HepG2 (cell line): Measurements from ENCODE around the gene PPFIA3. TPM values are rescaled to one million over a fixed set of nuclear protein-coding genes. Genes with fewer than 3 reads are reported as not detected.
A peak's percentile ranks its signal among the peaks of the same experiment; 100 is the strongest.

Experiments
- ATF3 ChIP-seq: sonication (generic); formaldehyde crosslinking; IDR thresholded peaks from 2 replicates; pipeline ENCODE4 v1.4.0; 2020; ENCODE audit warnings: missing genetic modification reagents
- ATM ChIP-seq: fragments of 450-650 bp; IDR thresholded peaks from 2 replicates; pipeline ENCODE4 v1.7.1; 2017; ENCODE audit warnings: mild to moderate bottlenecking, borderline replicate concordance
- BORCS8-MEF2B ChIP-seq: sonication (generic); formaldehyde crosslinking; IDR thresholded peaks from 2 replicates; pipeline ENCODE4 v1.8.0; 2022; ENCODE audit warnings: mild to moderate bottlenecking, missing genetic modification reagents
- CREM ChIP-seq, 2 experiments: sonication (generic) in 1 of 2; formaldehyde crosslinking in 1 of 2; IDR thresholded peaks; 2 replicates each; pipeline versions ENCODE4 v1.4.0 to v1.6.1; 2016 to 2020; ENCODE audit warnings: antibody characterized with exemption in 1 of 2, mild to moderate bottlenecking in 1 of 2, missing genetic modification reagents in 1 of 2
- HNRNPLL ChIP-seq: fragments of 200-400 bp; formaldehyde crosslinking; IDR thresholded peaks from 2 replicates; pipeline ENCODE4 v1.6.1; 2017; ENCODE audit warnings: mild to moderate bottlenecking, low read depth, low read length; ENCODE audit not compliant: poor library complexity, severe bottlenecking
- JUND ChIP-seq: sonication (generic); formaldehyde crosslinking; IDR thresholded peaks from 2 replicates; pipeline ENCODE4 v1.8.0; 2022; ENCODE audit warnings: mild to moderate bottlenecking, missing genetic modification reagents
- KDM5B ChIP-seq: sonication (generic); formaldehyde crosslinking; IDR thresholded peaks from 2 replicates; pipeline ENCODE4 v1.4.0; 2020; ENCODE audit warnings: missing genetic modification reagents, mild to moderate bottlenecking, borderline replicate concordance
- MAF1 ChIP-seq: sonication (generic); formaldehyde crosslinking; IDR thresholded peaks from 2 replicates; pipeline ENCODE4 v1.5.0; 2020; ENCODE audit warnings: missing genetic modification reagents, borderline replicate concordance
- MEIS2 ChIP-seq: sonication (generic); formaldehyde crosslinking; IDR thresholded peaks from 2 replicates; pipeline ENCODE4 v1.9.0; 2021; ENCODE audit warnings: mild to moderate bottlenecking, missing genetic modification reagents
- MXD4 ChIP-seq: IDR thresholded peaks from 2 replicates; pipeline ENCODE4 v1.6.1; 2016; ENCODE audit warnings: mild to moderate bottlenecking, missing biosample characterization, missing genetic modification reagents
- NKX3-1 ChIP-seq: sonication (generic); formaldehyde crosslinking; IDR thresholded peaks from 2 replicates; pipeline ENCODE4 v1.5.0; 2020; ENCODE audit warnings: missing genetic modification reagents
- POLR2A ChIP-seq, 2 experiments: IDR thresholded peaks; 2 replicates each; pipeline ENCODE4 v1.6.1; 2011; ENCODE audit warnings: low read depth in 2 of 2, low read length in 2 of 2, mild to moderate bottlenecking in 1 of 2, moderate library complexity in 1 of 2; ENCODE audit not compliant: insufficient read depth in 1 of 2
- RAD21 ChIP-seq: fragments of 450-650 bp; formaldehyde crosslinking; IDR thresholded peaks from 2 replicates; pipeline ENCODE4 v1.5.0; 2020; ENCODE audit warnings: mild to moderate bottlenecking
- SETDB1 ChIP-seq: sonication (generic); formaldehyde crosslinking; IDR thresholded peaks from 2 replicates; pipeline ENCODE4 v1.5.1; 2020; ENCODE audit warnings: missing genetic modification reagents, mild to moderate bottlenecking, borderline replicate concordance
- SIX4 ChIP-seq: sonication (generic); formaldehyde crosslinking; IDR thresholded peaks from 2 replicates; pipeline ENCODE4 v1.4.0; 2020; ENCODE audit warnings: missing genetic modification reagents
- TAF15 ChIP-seq: fragments of 200-400 bp; formaldehyde crosslinking; IDR thresholded peaks from one replicate; pipeline ENCODE4 v1.6.1; 2018; ENCODE audit warnings: mild to moderate bottlenecking, low read depth, low read length; ENCODE audit not compliant: poor library complexity, severe bottlenecking
- ZNF121 ChIP-seq: sonication (generic); formaldehyde crosslinking; IDR thresholded peaks from 2 replicates; pipeline ENCODE4 v1.5.0; 2020; ENCODE audit warnings: mild to moderate bottlenecking, missing genetic modification reagents
- ZNF362 ChIP-seq: sonication (generic); formaldehyde crosslinking; IDR thresholded peaks from 2 replicates; pipeline ENCODE4 v1.4.0; 2020; ENCODE audit warnings: missing genetic modification reagents, mild to moderate bottlenecking, borderline replicate concordance
- ZSCAN12 ChIP-seq: sonication (generic); formaldehyde crosslinking; IDR thresholded peaks from 2 replicates; pipeline ENCODE4 v1.9.0; 2021; ENCODE audit warnings: mild to moderate bottlenecking, missing genetic modification reagents
- polyA plus RNA-seq, 8 experiments: library from polyadenylated mRNA; depleted of rRNA in 3 of 8; stranded (reverse) in 7 of 8; unstranded in 1 of 8; fragments of >200 nt; fragmentation: Illumina TruSeq in 4 of 8; extraction: Trizol in 4 of 8; gene quantifications; 2 replicates each; pipeline versions ENCODE4 v1.2.1 to v1.2.3, GENCODE V29; 2011 to 2016; ENCODE audit warnings: low read depth in 4 of 8, missing spikeins in 1 of 8, mixed read lengths in 1 of 8; ENCODE audit not compliant: insufficient read depth in 1 of 8
- total RNA-seq, 5 experiments: library from RNA; depleted of rRNA; stranded (reverse); fragments of >200 nt; fragmentation: Illumina TruSeq; extraction: Trizol; gene quantifications; 2 replicates each; pipeline ENCODE4 v1.2.3, GENCODE V29; 2016; ENCODE audit warnings: low read depth in 1 of 5
- TF ChIP-seq, protein P1 (sequence below): sonication (generic); formaldehyde crosslinking; IDR thresholded peaks from 2 replicates; pipeline ENCODE4 v1.5.1; 2020; ENCODE audit warnings: missing genetic modification reagents, mild to moderate bottlenecking, borderline replicate concordance
- TF ChIP-seq, protein P2 (sequence below): sonication (generic); formaldehyde crosslinking; IDR thresholded peaks from 2 replicates; pipeline ENCODE4 v1.4.0; 2020; ENCODE audit warnings: mild to moderate bottlenecking, missing genetic modification reagents
- TF ChIP-seq, protein P3 (sequence below): sonication (generic); formaldehyde crosslinking; conservative IDR thresholded peaks from 2 replicates; pipeline ENCODE4 v1.8.0; 2022; ENCODE audit warnings: mild to moderate bottlenecking, moderate library complexity, missing genetic modification reagents
- TF ChIP-seq, protein P4 (sequence below): sonication (generic); formaldehyde crosslinking; IDR thresholded peaks from 2 replicates; pipeline ENCODE4 v1.8.0; 2022; ENCODE audit warnings: mild to moderate bottlenecking, missing genetic modification reagents, moderate library complexity

PPFIA3 gene
- total and polyA plus RNA-seq, 2 of the 13 experiments (the other 11 are each of a cell fraction or from before 2014, with no cell fraction given): 6.7 to 8.6 TPM

- TF ChIP-seq, protein P1, sequence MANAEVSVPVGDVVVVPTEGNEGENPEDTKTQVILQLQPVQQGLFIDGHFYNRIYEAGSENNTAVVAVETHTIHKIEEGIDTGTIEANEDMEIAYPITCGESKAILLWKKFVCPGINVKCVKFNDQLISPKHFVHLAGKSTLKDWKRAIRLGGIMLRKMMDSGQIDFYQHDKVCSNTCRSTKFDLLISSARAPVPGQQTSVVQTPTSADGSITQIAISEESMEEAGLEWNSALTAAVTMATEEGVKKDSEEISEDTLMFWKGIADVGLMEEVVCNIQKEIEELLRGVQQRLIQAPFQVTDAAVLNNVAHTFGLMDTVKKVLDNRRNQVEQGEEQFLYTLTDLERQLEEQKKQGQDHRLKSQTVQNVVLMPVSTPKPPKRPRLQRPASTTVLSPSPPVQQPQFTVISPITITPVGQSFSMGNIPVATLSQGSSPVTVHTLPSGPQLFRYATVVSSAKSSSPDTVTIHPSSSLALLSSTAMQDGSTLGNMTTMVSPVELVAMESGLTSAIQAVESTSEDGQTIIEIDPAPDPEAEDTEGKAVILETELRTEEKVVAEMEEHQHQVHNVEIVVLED: peak; percentile 69; the same call in 1 of the 2 replicates
- peak; percentile 93 to 94 for TF ChIP-seq POLR2A (IDR thresholded peaks at IDR 0.05; ENCODE audit: insufficient read depth in 1 of 2, low read depth in 2 of 2, low read length in 2 of 2)
- TF ChIP-seq MAF1 (CRISPR knock-in tag): peak; percentile 62; the same call in 1 of the 2 replicates
- TF ChIP-seq ZNF362 (CRISPR knock-in tag): no peak; the same call in 1 of the 2 replicates
- TF ChIP-seq, protein P2, sequence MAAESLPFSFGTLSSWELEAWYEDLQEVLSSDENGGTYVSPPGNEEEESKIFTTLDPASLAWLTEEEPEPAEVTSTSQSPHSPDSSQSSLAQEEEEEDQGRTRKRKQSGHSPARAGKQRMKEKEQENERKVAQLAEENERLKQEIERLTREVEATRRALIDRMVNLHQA (CRISPR knock-in tag): no peak
- TF ChIP-seq ZSCAN12: no peak
- peak; percentile 80 for TF ChIP-seq MEIS2 (CRISPR knock-in tag)
- no peak for TF ChIP-seq ATM
- TF ChIP-seq NKX3-1 (CRISPR knock-in tag): peak; percentile 88
- TF ChIP-seq SETDB1 (CRISPR knock-in tag): no peak
- TF ChIP-seq BORCS8-MEF2B: peak; percentile 57; the same call in 1 of the 2 replicates
- no peak for TF ChIP-seq SIX4 (CRISPR knock-in tag)
- peak; percentile 80; the same call in 1 of the 2 replicates for TF ChIP-seq KDM5B (CRISPR knock-in tag)
- peak; percentile 66 for TF ChIP-seq MXD4 (CRISPR knock-in tag)
- TF ChIP-seq, protein P3, sequence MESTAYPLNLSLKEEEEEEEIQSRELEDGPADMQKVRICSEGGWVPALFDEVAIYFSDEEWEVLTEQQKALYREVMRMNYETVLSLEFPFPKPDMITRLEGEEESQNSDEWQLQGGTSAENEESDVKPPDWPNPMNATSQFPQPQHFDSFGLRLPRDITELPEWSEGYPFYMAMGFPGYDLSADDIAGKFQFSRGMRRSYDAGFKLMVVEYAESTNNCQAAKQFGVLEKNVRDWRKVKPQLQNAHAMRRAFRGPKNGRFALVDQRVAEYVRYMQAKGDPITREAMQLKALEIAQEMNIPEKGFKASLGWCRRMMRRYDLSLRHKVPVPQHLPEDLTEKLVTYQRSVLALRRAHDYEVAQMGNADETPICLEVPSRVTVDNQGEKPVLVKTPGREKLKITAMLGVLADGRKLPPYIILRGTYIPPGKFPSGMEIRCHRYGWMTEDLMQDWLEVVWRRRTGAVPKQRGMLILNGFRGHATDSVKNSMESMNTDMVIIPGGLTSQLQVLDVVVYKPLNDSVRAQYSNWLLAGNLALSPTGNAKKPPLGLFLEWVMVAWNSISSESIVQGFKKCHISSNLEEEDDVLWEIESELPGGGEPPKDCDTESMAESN (CRISPR knock-in tag): peak; percentile 85
- TF ChIP-seq TAF15: peak; percentile 49
- TF ChIP-seq ZNF121 (CRISPR knock-in tag): peak; percentile 25; the same call in 1 of the 2 replicates
- TF ChIP-seq JUND (CRISPR knock-in tag): 0 out of 2 replicates have a peak, but pooled peaks have one; percentile 60
- TF ChIP-seq RAD21 (CRISPR knock-in tag): peak; percentile 63
- TF ChIP-seq ATF3 (CRISPR knock-in tag): peak; percentile 54
- peak; percentile 62; the same call in 1 of the 2 replicates for TF ChIP-seq CREM (IDR thresholded peaks at IDR 0.05)
- TF ChIP-seq CREM (CRISPR knock-in tag; IDR thresholded peaks at IDR 0.05): no peak
- TF ChIP-seq, protein P4, sequence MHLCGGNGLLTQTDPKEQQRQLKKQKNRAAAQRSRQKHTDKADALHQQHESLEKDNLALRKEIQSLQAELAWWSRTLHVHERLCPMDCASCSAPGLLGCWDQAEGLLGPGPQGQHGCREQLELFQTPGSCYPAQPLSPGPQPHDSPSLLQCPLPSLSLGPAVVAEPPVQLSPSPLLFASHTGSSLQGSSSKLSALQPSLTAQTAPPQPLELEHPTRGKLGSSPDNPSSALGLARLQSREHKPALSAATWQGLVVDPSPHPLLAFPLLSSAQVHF: 0 out of 2 replicates have a peak, but pooled peaks have one; percentile 6
- peak; percentile 84 for TF ChIP-seq HNRNPLL
Observed at GRCh38 chr19:49085020-49085867, 34.1 kb upstream of the PPFIA3 start, which contains the start of gene SNRNP70 (continued).
